Esophagus muscularis mucosa (tissue), 4 donors: ENCODE results near the gene E2F7. TPM values are rescaled to one million over a fixed set of nuclear protein-coding genes. Genes with fewer than 3 reads are reported as not detected.
"Not testable (repeated sequence)": the region's sequence is repeated elsewhere in the genome, so short reads cannot be mapped to it uniquely, and the experiment has no call there.

ENCODE experiments used
- DNase-seq: peaks from one replicate; pipeline ENCODE4 v3.0.0-alpha.2; 2017; ENCODE audit errors: extremely low spot score
- H3K27ac ChIP-seq, 4 donors: fragments of 200-600 bp; sonication (generic); replicated peaks in 1 of 4; 1 replicate in 3 of 4; 2 replicates in 1 of 4; pipeline ENCODE4 v1.5.1; 2016 to 2019; ENCODE audit warnings: mild to moderate bottlenecking in 1 of 4
- H3K27me3 ChIP-seq, 4 donors: fragments of 200-600 bp; sonication (generic); one replicate each; pipeline versions ENCODE4 v1.5.1 to v1.6.0; 2016 to 2019
- H3K36me3 ChIP-seq, 4 donors: fragments of 200-600 bp; sonication (generic); one replicate each; pipeline ENCODE4 v1.5.1; 2016 to 2019
- H3K4me1 ChIP-seq, 4 donors: fragments of 200-600 bp; sonication (generic); one replicate each; pipeline ENCODE4 v1.5.1; 2016 to 2019
- H3K4me3 ChIP-seq, 4 donors: fragments of 200-600 bp; sonication (generic); 1 replicate in 2 of 4; 2 replicates in 2 of 4; pipeline ENCODE4 v1.5.1; 2016 to 2019; ENCODE audit warnings: mild to moderate bottlenecking in 4 of 4, moderate library complexity in 1 of 4
- H3K9me3 ChIP-seq, 4 donors: fragments of 200-600 bp; sonication (generic); 1 replicate in 3 of 4; 2 replicates in 1 of 4; pipeline ENCODE4 v1.5.1; 2016 to 2019
- EP300 ChIP-seq: sonication (generic); formaldehyde crosslinking; IDR thresholded peaks from one replicate; pipeline ENCODE4 v1.6.1; 2017; ENCODE audit warnings: antibody characterized with exemption
- POLR2A ChIP-seq: fragments of 450-650 bp; IDR thresholded peaks from one replicate; pipeline ENCODE4 v1.6.1; 2017; ENCODE audit warnings: antibody characterized with exemption, moderate library complexity, mild to moderate bottlenecking, low read depth
- POLR2AphosphoS5 ChIP-seq, 2 donors: sonication (generic); formaldehyde crosslinking; IDR thresholded peaks; one replicate each; pipeline ENCODE4 v1.6.1; 2017; ENCODE audit warnings: antibody characterized with exemption in 2 of 2
- WGBS: methylation state at CpG from one replicate; pipeline ENCODE4 v1.1.5; 2018; 5-methylcytosine and 5-hydroxymethylcytosine counted together
- intact Hi-C: fragments of 100-400 bp; cut with DNase I; formaldehyde crosslinking; loops from one replicate; pipeline ENCODE4 v1.15.1; 2023
- total RNA-seq, 4 donors: library from RNA; depleted of rRNA; stranded (reverse); fragments of >200 nt; gene quantifications; one replicate each; pipeline versions ENCODE4 v1.1.0 to v1.2.1, GENCODE V29; 2016
- TF ChIP-seq, protein P1 (sequence below), 3 experiments: fragments of 200-600 bp in 2 of 3; fragments of 450-650 bp in 1 of 3; sonication (generic) in 2 of 3; IDR thresholded peaks; one replicate each; pipeline ENCODE4 v1.5.1; 2017 to 2019; ENCODE audit warnings: antibody characterized with exemption in 3 of 3, mild to moderate bottlenecking in 2 of 3, moderate library complexity in 1 of 3

E2F7 gene
- total RNA-seq, 4 donors from 2014 or later: not detected

DNA sequence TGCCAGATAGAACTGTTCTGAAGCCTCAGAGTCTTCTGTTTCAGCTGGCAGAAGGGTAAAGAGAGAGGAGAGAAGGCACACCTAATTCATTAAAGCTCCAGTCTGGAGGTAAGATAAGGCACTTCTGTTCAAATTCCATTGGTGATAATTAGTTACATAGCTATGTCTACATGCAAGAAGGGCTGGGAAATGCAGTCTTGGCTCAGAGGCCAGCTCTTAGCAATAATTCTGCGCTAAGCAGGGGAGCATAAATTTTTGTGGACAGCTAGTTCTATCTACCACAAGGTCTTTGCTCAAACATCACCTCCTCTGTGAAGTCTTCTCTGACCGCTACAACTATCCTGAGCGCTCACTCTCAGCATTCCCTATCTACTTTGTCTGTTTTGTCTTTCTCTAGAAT is 14.3 kb upstream of the E2F7 start:
- whole genome bisulfite sequencing: 93% methylated on average over 3 of the region's 3 CpGs
- H3K36me3 ChIP-seq: no peaks in the 10 kb centered on the region
- intact Hi-C loops: no loop called here
- H3K27ac ChIP-seq: no peak overlapping the region
- H3K4me1 ChIP-seq: no peaks in the 10 kb centered on the region
- peaks cover 0 to 4% (median 0%) of the 10 kb centered on the region in 4 donors for H3K27me3 ChIP-seq
- no peak for DNase-seq
- H3K4me3 ChIP-seq: no peak overlapping the region
- peaks cover 0 to 5% (median 0%) of the 10 kb centered on the region in 4 donors for H3K9me3 ChIP-seq
- TF ChIP-seq POLR2AphosphoS5 (IDR thresholded peaks at IDR 0.05): no peak
- TF ChIP-seq POLR2A: no peak
- TF ChIP-seq, protein P1, sequence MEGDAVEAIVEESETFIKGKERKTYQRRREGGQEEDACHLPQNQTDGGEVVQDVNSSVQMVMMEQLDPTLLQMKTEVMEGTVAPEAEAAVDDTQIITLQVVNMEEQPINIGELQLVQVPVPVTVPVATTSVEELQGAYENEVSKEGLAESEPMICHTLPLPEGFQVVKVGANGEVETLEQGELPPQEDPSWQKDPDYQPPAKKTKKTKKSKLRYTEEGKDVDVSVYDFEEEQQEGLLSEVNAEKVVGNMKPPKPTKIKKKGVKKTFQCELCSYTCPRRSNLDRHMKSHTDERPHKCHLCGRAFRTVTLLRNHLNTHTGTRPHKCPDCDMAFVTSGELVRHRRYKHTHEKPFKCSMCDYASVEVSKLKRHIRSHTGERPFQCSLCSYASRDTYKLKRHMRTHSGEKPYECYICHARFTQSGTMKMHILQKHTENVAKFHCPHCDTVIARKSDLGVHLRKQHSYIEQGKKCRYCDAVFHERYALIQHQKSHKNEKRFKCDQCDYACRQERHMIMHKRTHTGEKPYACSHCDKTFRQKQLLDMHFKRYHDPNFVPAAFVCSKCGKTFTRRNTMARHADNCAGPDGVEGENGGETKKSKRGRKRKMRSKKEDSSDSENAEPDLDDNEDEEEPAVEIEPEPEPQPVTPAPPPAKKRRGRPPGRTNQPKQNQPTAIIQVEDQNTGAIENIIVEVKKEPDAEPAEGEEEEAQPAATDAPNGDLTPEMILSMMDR (IDR thresholded peaks at IDR 0.05): no peak
- TF ChIP-seq EP300: no peak

DNA sequence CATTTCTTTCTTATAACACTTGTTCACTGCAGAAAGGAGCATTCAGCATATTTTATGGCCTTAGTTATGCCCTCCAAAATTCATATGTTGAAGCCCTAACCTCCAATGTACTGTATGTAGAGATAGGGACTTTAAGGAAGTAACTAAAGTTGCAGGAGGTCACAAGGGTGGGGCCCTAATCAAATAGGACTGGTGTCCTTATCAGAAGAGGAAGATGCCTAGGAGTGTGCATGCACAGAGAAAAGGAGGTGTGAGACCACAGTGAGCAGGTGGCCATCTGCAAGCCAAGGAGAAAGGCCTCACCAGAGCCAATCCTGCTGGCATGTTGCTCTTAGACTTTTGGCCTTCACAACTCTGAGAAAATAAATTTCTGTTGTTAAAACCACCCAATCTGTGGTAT is 12.9 kb upstream of the E2F7 start:
- no peak overlapping the region for H3K4me3 ChIP-seq
- intact Hi-C loops: no loop called here
- no peak overlapping the region for H3K27ac ChIP-seq
- TF ChIP-seq EP300: no peak
- TF ChIP-seq POLR2AphosphoS5 (IDR thresholded peaks at IDR 0.05): no peak
- TF ChIP-seq, protein P1 (IDR thresholded peaks at IDR 0.05): no peak
- TF ChIP-seq POLR2A: no peak
- H3K4me1 ChIP-seq: no peaks in the 10 kb centered on the region
- H3K36me3 ChIP-seq: no peaks in the 10 kb centered on the region
- peaks cover 0 to 4% (median 0%) of the 10 kb centered on the region in 4 donors for H3K27me3 ChIP-seq
- no peak for DNase-seq
- H3K9me3 ChIP-seq: peaks cover 0 to 5% (median 0%) of the 10 kb centered on the region in 4 donors

DNA sequence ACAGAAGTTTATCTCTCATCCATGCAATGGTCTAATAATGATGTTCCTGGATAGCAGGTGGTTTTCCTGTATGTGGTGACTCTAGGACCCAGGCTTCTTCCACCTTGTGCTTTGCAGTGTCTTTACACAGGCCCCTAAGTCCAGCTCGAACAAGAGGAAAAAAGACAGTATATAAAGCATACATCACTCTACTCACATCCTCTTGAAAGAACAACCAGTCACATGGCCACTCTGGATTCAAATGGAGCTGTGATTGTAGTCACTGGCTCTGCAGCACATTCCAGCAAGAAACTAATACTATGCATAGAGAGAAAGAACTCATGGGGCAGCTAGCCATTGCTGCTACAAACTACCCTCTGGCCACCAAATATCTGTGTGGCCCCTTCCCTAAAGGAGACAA is 11.5 kb upstream of the E2F7 start:
- DNase-seq: no peak
- Histone ChIP-seq H3K27ac (no peak overlapping the region), H3K27me3 (peaks cover 0 to 4% (median 0%) of the 10 kb centered on the region in 4 donors), H3K36me3 (no peaks in the 10 kb centered on the region), H3K4me3 (no peak overlapping the region), H3K9me3 (peaks cover 0 to 5% (median 0%) of the 10 kb centered on the region in 4 donors), H3K4me1 (no peaks in the 10 kb centered on the region)
- 43% methylated on average over 1 of the region's 1 CpG for WGBS
- intact Hi-C loops: no loop called here
- TF ChIP-seq POLR2AphosphoS5 (IDR thresholded peaks at IDR 0.05) (no peak), EP300 (no peak), POLR2A (no peak)
- TF ChIP-seq, protein P1 (IDR thresholded peaks at IDR 0.05): no peak

DNA sequence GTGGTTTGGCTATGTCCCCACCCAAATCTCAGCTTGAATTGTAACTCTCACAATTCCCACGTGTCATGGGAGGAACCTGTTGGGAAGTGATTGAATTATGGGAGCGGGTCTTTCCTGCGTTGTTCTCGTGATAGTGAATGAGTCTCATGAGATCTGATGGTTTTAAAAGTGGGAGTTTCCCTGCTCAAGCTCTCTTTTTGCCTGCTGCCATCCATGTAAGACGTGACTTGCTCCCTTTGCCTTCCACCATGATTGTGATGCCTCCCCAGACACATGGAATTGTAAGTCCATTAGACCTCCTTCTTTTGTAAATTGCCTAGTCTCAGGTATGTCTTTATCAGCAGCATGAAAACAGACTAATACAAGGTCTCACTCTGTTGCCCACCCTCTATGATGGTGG is 8.5 kb upstream of the E2F7 start:
- DNase-seq, H3K27me3 ChIP-seq, H3K4me3 ChIP-seq, H3K9me3 ChIP-seq, intact Hi-C loops, H3K27ac ChIP-seq, H3K4me1 ChIP-seq, H3K36me3 ChIP-seq: not testable (repeated sequence)
- 96% methylated on average over 5 of the region's 5 CpGs for WGBS

DNA sequence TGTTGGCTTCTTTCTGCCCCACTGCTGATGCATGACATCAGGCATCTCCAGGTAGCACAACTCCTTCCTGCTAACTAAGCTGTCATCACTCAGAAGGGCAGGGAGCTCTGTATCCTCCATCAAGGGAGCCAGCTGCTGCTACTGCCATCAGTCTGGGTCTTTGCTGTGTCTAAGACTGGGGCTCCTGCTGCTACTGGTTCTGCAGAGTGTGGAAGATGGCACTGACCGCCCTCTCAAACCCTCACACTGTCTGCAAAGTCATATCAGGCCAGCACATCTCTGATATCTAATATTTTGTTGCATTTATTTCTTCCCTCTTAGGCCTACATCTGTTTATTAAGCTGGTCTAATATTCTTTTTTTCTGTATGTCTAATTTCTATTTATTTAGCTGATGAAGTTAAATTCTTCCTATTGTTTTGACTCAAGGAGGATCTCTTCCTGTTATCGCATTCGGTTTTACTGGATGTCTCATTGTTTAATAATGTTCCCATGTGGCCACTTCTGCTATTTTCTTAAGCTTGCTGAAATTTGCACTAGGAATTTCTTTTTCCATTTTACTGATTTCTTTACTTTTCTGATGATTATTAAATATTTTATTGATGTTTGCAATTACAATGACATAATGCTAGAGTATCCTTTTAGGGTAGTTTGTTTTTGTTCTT is 7.6 kb upstream of the E2F7 start:
- Histone ChIP-seq H3K27ac (no peak overlapping the region), H3K36me3 (no peaks in the 10 kb centered on the region), H3K9me3 (peaks cover 0 to 1% (median 0%) of the 10 kb centered on the region in 4 donors), H3K4me3 (no peak overlapping the region), H3K4me1 (no peaks in the 10 kb centered on the region), H3K27me3 (peaks cover 0 to 4% (median 0%) of the 10 kb centered on the region in 4 donors)
- no peak for DNase-seq
- 95% methylated on average over 3 of the region's 3 CpGs for WGBS
- intact Hi-C loops: no loop called here
- TF ChIP-seq EP300: no peak
- TF ChIP-seq POLR2A: no peak
- no peak for TF ChIP-seq POLR2AphosphoS5 (IDR thresholded peaks at IDR 0.05)
- TF ChIP-seq, protein P1 (IDR thresholded peaks at IDR 0.05): no peak
